Glutamatergic neuron (in vitro differentiated cells): ENCODE results near the gene ARMS2. TPM values are rescaled to one million over a fixed set of nuclear protein-coding genes. Genes with fewer than 3 reads are reported as not detected.

Experiments used
- DNase-seq: peaks from one replicate; pipeline ENCODE4 v3.0.0; 2022
- H3K27ac Mint-ChIP-seq: one replicate; pipeline ENCODE4 v1.8.0; 2020; ENCODE audit warnings: mild to moderate bottlenecking, mixed read lengths, inconsistent platforms; ENCODE audit not compliant: unreplicated experiment
- H3K27me3 Mint-ChIP-seq: one replicate; pipeline ENCODE4 v1.8.0; 2020; ENCODE audit warnings: mild to moderate bottlenecking, moderate library complexity, mixed read lengths, inconsistent platforms; ENCODE audit not compliant: unreplicated experiment
- H3K36me3 Mint-ChIP-seq: one replicate; pipeline ENCODE4 v1.8.0; 2020; ENCODE audit warnings: mild to moderate bottlenecking, mixed read lengths, inconsistent platforms; ENCODE audit not compliant: unreplicated experiment
- H3K4me1 Mint-ChIP-seq: one replicate; pipeline ENCODE4 v1.8.0; 2020; ENCODE audit warnings: mild to moderate bottlenecking, low read depth, mixed read lengths, inconsistent platforms; ENCODE audit not compliant: unreplicated experiment
- H3K4me3 Mint-ChIP-seq: one replicate; pipeline ENCODE4 v1.8.0; 2020; ENCODE audit warnings: mild to moderate bottlenecking, mixed read lengths, inconsistent platforms; ENCODE audit not compliant: unreplicated experiment
- H3K9me3 Mint-ChIP-seq: one replicate; pipeline ENCODE4 v1.8.0; 2020; ENCODE audit warnings: mild to moderate bottlenecking, moderate library complexity, mixed read lengths, inconsistent platforms; ENCODE audit not compliant: unreplicated experiment
- total RNA-seq: library from RNA; stranded (reverse); fragmentation: NEBNext Ultra II Directional; extraction: Animal tissue kit (Norgen Biotek cat#: 25700); gene quantifications from one replicate; pipeline ENCODE4 v1.2.1, GENCODE V29; 2021; ENCODE audit not compliant: unreplicated experiment
- TF ChIP-seq, protein P1 (sequence below): fragments of 200-600 bp; sonication (generic); IDR thresholded peaks from one replicate; pipeline ENCODE4 v1.5.0; 2021; ENCODE audit not compliant: partially characterized antibody, unreplicated experiment

ARMS2 gene
- total RNA-seq, 1 donor from 2014 or later: not detected

DNA sequence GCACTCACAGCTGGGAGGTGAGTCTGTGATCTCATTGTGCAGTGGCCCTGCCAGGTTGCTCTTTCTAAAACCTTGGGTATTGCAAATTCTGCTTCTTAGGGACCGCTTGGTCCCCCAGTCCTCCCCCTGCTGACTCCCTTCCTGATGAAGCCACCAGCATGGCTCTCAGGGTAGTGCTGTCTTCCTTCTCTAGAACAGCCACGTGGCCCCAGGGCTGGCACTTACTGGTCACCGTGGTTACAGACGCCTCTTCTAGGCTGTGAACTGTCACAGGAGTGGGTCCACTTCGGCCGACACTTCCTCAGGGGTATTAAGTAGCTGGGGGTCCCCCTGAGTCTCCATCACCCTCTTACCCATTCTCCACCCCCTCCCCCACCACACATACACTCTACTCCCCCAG, 4.2 kb downstream of the ARMS2 start:
- H3K36me3 Mint-ChIP-seq: no peaks in the 10 kb centered on the region
- DNase-seq: no peak
- no peak overlapping the region for H3K4me3 Mint-ChIP-seq
- no peak overlapping the region for H3K27ac Mint-ChIP-seq
- H3K4me1 Mint-ChIP-seq: peaks cover 11% of the 10 kb centered on the region
- H3K27me3 Mint-ChIP-seq: peaks cover 21% of the 10 kb centered on the region
- peaks cover 10% of the 10 kb centered on the region for H3K9me3 Mint-ChIP-seq
- TF ChIP-seq, protein P1, sequence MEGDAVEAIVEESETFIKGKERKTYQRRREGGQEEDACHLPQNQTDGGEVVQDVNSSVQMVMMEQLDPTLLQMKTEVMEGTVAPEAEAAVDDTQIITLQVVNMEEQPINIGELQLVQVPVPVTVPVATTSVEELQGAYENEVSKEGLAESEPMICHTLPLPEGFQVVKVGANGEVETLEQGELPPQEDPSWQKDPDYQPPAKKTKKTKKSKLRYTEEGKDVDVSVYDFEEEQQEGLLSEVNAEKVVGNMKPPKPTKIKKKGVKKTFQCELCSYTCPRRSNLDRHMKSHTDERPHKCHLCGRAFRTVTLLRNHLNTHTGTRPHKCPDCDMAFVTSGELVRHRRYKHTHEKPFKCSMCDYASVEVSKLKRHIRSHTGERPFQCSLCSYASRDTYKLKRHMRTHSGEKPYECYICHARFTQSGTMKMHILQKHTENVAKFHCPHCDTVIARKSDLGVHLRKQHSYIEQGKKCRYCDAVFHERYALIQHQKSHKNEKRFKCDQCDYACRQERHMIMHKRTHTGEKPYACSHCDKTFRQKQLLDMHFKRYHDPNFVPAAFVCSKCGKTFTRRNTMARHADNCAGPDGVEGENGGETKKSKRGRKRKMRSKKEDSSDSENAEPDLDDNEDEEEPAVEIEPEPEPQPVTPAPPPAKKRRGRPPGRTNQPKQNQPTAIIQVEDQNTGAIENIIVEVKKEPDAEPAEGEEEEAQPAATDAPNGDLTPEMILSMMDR: no peak

DNA sequence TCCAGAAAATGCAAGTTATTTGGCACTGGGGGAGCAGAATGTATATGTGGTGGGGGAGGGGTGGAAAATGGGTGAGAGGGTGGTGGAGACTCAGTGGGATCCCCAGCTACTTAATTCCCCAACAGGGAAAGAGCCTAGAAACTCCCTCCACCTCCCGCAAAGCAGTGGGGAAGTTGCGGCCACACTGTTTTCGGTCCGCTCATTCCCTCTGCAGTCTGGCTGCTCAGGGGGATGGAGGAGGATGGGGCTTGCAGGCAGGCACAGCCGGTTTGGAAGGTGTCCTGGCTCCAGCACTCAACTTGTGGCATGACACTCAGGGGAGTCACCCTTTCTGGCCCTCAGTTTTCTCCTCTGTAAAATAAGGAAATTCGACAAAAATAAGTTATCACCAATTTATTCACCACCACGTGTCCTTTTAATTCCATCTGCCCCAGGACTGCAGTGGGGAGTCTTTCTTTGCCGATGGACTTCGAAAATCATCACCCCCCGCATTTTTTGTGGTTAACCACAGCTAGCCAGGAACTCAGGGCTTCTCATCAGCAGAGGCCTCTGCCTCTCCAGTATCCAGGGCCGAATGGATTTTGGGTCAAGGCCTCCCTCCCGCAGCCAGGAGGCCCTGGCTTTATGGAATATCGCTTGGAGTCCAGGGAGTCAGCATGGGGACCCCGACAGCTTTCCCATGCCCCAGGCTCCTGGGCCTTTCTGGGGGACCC, 5.3 kb downstream of the ARMS2 start:
- Mint-ChIP-seq H3K36me3 (no peaks in the 10 kb centered on the region), H3K27ac (no peak overlapping the region), H3K27me3 (peaks cover 25% of the 10 kb centered on the region), H3K4me1 (peaks cover 11% of the 10 kb centered on the region), H3K4me3 (no peak overlapping the region), H3K9me3 (peaks cover 13% of the 10 kb centered on the region)
- DNase-seq: no peak
- TF ChIP-seq, protein P1: no peak

DNA sequence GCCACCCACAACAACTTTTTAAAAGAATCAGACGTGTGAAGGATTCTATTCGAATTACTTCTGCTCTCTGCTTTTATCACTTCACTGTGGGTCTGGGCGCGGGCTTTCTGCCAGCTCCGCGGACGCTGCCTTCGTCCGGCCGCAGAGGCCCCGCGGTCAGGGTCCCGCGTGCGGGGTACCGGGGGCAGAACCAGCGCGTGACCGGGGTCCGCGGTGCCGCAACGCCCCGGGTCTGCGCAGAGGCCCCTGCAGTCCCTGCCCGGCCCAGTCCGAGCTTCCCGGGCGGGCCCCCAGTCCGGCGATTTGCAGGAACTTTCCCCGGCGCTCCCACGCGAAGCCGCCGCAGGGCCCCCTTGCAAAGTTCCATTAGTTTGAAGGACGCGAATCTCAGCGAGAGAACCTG, 6.4 kb downstream of the ARMS2 start:
- Mint-ChIP-seq H3K4me1 (peaks cover 5% of the 10 kb centered on the region), H3K27ac (no peak overlapping the region), H3K9me3 (peaks cover 13% of the 10 kb centered on the region), H3K4me3 (peak overlapping the region; percentile 77), H3K36me3 (no peaks in the 10 kb centered on the region), H3K27me3 (peaks cover 25% of the 10 kb centered on the region)
- DNase-seq: no peak
- TF ChIP-seq, protein P1: no peak

DNA sequence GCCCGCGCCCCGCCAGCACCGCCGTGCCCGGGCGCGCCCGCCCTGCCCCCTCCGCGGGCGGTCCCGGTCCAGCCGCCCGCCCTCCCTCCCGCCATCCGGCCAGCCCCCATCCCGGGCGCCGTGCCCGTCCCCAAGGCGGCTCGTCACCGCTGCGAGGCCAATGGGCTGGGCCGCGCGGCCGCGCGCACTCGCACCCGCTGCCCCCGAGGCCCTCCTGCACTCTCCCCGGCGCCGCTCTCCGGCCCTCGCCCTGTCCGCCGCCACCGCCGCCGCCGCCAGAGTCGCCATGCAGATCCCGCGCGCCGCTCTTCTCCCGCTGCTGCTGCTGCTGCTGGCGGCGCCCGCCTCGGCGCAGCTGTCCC, 6.9 kb downstream of the ARMS2 start, which contains the start of gene HTRA1:
HTRA1 (plus strand) TSS at position 187 of the 362 bp plus-strand sequence; CDS start at position 287, 100 bp downstream.
- Mint-ChIP-seq H3K27me3 (peaks cover 25% of the 10 kb centered on the region), H3K27ac (no peak within 1 kb of the TSS)
- TF ChIP-seq, protein P1: no peak

DNA sequence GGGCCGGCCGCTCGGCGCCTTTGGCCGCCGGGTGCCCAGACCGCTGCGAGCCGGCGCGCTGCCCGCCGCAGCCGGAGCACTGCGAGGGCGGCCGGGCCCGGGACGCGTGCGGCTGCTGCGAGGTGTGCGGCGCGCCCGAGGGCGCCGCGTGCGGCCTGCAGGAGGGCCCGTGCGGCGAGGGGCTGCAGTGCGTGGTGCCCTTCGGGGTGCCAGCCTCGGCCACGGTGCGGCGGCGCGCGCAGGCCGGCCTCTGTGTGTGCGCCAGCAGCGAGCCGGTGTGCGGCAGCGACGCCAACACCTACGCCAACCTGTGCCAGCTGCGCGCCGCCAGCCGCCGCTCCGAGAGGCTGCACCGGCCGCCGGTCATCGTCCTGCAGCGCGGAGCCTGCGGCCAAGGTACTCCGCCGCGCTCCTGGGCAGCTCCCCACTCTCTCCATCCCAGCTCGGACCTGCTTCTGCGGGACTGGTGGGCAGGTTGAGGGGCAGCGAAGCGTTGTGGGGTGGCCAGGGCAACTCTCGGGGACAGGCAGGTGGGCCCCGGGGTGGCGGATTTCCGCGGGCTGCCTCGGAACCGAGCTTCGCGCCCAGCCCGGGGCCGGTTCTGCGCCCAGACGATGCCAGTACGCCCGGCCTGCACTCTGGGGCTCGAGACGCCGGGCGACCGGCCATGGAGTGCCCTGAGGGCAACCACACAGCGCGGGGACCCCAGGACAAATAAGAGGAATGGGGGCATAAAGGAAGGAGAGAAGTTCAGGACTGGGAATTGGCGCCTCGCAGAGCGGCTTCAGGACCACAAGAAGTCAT, 7.5 kb downstream of the ARMS2 start:
- TF ChIP-seq, protein P1: no peak
- peaks cover 25% of the 10 kb centered on the region for H3K27me3 Mint-ChIP-seq
- no peak for DNase-seq

More for the DNA sequence above, 6.9 kb downstream of the ARMS2 start, which contains the start of gene HTRA1:
- H3K36me3 Mint-ChIP-seq: no peaks in the 10 kb centered on the region
- peaks cover 5% of the 10 kb centered on the region for H3K4me1 Mint-ChIP-seq
- H3K4me3 Mint-ChIP-seq: peak within 1 kb of the TSS; percentile 77
- peak; percentile 72 for DNase-seq
- H3K9me3 Mint-ChIP-seq: peaks cover 13% of the 10 kb centered on the region

More for the DNA sequence above, 7.5 kb downstream of the ARMS2 start:
- Mint-ChIP-seq H3K36me3 (no peaks in the 10 kb centered on the region), H3K9me3 (peaks cover 13% of the 10 kb centered on the region), H3K4me1 (peaks cover 5% of the 10 kb centered on the region), H3K27ac (no peak overlapping the region), H3K4me3 (peak overlapping the region; percentile 64)
